PFSK-1 (cell line): Measurements from ENCODE around the gene SYNDIG1.

ENCODE experiments used
- FOXP2 ChIP-seq: optimal IDR thresholded peaks from 2 replicates; pipeline ENCODE3; 2011; ENCODE audit warnings: borderline replicate concordance, control low read depth, inconsistent platforms; ENCODE audit not compliant: insufficient read depth; ENCODE audit errors: extremely low read length, extremely low read depth
- POLR2AphosphoS5 ChIP-seq: IDR thresholded peaks from 2 replicates; pipeline ENCODE4 v1.6.1; 2012; ENCODE audit warnings: low read depth, mild to moderate bottlenecking, control low read depth, low read length, moderate library complexity
- SIN3A ChIP-seq: IDR thresholded peaks from 2 replicates; pipeline ENCODE4 v1.6.1; 2012; ENCODE audit warnings: mild to moderate bottlenecking, low read length, moderate library complexity, borderline replicate concordance; ENCODE audit not compliant: insufficient read depth
- TAF1 ChIP-seq: IDR thresholded peaks from 2 replicates; pipeline ENCODE4 v1.6.1; 2012; ENCODE audit warnings: low read length, control low read depth, borderline replicate concordance; ENCODE audit not compliant: insufficient read depth
- TF ChIP-seq, protein P1 (sequence below), 2 experiments: IDR thresholded peaks; 2 replicates each; pipeline versions ENCODE4 v1.6.1 to v1.8.0; 2011 to 2012; ENCODE audit warnings: low read depth in 2 of 2, low read length in 2 of 2, control low read depth in 1 of 2, inconsistent platforms in 1 of 2, mild to moderate bottlenecking in 1 of 2, moderate library complexity in 1 of 2; ENCODE audit not compliant: insufficient read depth in 1 of 2

DNA sequence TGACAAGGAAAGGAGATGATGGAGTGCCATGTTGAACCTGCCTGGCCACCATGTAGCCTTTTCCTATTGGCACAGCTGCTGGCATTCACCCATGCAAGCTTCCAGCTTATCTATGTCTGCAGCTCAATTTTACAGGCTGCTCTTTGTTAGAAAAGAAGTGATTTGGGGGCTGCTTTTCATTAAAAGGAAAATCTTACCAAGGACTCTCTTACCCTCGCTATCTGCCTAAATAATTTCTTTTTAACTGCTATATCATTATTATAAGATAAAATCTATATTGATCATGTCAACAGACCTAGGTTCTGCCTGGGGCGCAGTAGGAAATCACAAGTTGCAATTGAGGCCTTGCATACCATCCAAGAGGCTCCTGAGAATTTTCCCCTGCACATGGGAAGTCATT, 167.2 kb downstream of the SYNDIG1 start:
- no peak for TF ChIP-seq TAF1
- TF ChIP-seq, protein P1, sequence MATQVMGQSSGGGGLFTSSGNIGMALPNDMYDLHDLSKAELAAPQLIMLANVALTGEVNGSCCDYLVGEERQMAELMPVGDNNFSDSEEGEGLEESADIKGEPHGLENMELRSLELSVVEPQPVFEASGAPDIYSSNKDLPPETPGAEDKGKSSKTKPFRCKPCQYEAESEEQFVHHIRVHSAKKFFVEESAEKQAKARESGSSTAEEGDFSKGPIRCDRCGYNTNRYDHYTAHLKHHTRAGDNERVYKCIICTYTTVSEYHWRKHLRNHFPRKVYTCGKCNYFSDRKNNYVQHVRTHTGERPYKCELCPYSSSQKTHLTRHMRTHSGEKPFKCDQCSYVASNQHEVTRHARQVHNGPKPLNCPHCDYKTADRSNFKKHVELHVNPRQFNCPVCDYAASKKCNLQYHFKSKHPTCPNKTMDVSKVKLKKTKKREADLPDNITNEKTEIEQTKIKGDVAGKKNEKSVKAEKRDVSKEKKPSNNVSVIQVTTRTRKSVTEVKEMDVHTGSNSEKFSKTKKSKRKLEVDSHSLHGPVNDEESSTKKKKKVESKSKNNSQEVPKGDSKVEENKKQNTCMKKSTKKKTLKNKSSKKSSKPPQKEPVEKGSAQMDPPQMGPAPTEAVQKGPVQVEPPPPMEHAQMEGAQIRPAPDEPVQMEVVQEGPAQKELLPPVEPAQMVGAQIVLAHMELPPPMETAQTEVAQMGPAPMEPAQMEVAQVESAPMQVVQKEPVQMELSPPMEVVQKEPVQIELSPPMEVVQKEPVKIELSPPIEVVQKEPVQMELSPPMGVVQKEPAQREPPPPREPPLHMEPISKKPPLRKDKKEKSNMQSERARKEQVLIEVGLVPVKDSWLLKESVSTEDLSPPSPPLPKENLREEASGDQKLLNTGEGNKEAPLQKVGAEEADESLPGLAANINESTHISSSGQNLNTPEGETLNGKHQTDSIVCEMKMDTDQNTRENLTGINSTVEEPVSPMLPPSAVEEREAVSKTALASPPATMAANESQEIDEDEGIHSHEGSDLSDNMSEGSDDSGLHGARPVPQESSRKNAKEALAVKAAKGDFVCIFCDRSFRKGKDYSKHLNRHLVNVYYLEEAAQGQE (IDR thresholded peaks at IDR 0.05; ENCODE audit: insufficient read depth in 1 of 2, low read depth in 2 of 2, low read length in 2 of 2) = no peak
- no peak for TF ChIP-seq POLR2AphosphoS5
- no peak for TF ChIP-seq SIN3A
- no peak for TF ChIP-seq FOXP2
